HG02885 (cell line): ENCODE data around the gene XAGE3.
"Not testable (repeated sequence)": the region's sequence is repeated elsewhere in the genome, so short reads cannot be mapped to it uniquely, and the experiment has no call there.

Source experiments
- ATAC-seq: cut with Tn5 transposase; IDR thresholded peaks from one replicate; pipeline ENCODE4 v1.9.1; 2021; ENCODE audit warnings: mild to moderate bottlenecking; ENCODE audit not compliant: unreplicated experiment, poor library complexity

The XAGE3 gene, protein sequence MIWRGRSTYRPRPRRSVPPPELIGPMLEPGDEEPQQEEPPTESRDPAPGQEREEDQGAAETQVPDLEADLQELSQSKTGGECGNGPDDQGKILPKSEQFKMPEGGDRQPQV

GRCh38 chrX:52867610-52868348, at the start of gene XAGE3:
Gene XAGE3 (minus strand): TSS chrX:52868083. CDS start chrX:52867133, 950 bp downstream.
- no peak for ATAC-seq

DNA sequence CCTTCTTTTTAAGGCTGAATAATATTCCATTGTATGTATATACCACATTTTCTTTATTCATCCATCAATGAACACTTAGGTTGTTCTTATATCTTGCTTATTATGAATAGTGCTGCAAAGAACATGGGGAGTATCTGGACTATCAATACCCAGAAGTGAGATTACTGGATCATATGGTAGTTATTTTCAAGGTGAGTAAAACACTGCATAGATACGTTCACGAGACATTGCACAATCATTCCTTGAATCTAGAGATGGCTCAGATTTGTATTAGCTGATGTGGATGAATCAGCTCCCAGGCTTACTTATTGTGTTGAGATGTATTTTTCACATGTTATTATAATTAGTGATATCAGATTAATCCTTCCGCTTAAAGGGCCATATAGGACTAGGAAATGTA, 46.8 kb upstream of the XAGE3 start:
- ATAC-seq = not testable (repeated sequence)

GRCh38 chrX:52913681-52914080, 45.8 kb upstream of the XAGE3 start:
- not testable (repeated sequence) for ATAC-seq

GRCh38 chrX:52909313-52909969, 41.6 kb upstream of the XAGE3 start:
- not testable (repeated sequence) for ATAC-seq

DNA sequence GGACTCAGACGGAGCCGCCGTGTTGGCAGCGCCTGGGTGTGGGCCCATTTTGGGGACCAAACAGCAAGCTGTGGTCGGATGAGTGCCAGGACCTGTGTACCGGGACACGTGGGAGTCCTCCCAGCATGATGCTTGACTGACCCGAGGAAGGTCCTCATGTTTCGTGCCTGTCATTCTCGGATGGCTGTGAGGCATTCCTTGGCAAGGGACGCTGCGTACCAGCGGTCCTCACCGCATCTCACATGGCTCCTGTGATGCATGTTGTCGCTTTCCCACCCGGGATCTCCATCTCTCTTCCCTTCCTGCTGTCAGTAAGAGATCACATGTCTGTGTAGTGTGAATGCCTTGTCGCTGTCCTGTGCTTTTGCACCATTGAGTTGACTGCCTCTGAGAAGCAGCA, 40.0 kb upstream of the XAGE3 start:
- ATAC-seq = not testable (repeated sequence)

DNA sequence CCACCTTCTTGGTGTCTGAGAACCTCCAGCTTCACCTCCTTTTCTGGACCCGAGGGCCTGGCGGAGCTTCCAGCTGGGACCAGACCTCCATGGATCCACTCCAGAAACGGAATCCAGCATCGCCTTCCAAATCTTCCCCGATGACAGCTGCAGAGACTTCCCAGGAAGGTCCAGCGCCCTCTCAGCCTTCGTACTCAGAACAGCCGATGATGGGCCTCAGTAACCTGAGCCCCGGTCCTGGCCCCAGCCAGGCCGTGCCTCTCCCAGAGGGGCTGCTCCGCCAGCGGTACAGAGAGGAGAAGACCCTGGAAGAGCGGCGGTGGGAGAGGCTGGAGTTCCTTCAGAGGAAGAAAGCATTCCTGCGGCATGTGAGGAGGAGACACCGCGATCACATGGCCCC, 39.3 kb upstream of the XAGE3 start:
- not testable (repeated sequence) for ATAC-seq

- not testable (repeated sequence) for ATAC-seq
Measured at GRCh38 chrX:52906072-52906471, 38.2 kb upstream of the XAGE3 start.

- not testable (repeated sequence) for ATAC-seq
Measured at GRCh38 chrX:52905531-52905930, 37.6 kb upstream of the XAGE3 start.

DNA sequence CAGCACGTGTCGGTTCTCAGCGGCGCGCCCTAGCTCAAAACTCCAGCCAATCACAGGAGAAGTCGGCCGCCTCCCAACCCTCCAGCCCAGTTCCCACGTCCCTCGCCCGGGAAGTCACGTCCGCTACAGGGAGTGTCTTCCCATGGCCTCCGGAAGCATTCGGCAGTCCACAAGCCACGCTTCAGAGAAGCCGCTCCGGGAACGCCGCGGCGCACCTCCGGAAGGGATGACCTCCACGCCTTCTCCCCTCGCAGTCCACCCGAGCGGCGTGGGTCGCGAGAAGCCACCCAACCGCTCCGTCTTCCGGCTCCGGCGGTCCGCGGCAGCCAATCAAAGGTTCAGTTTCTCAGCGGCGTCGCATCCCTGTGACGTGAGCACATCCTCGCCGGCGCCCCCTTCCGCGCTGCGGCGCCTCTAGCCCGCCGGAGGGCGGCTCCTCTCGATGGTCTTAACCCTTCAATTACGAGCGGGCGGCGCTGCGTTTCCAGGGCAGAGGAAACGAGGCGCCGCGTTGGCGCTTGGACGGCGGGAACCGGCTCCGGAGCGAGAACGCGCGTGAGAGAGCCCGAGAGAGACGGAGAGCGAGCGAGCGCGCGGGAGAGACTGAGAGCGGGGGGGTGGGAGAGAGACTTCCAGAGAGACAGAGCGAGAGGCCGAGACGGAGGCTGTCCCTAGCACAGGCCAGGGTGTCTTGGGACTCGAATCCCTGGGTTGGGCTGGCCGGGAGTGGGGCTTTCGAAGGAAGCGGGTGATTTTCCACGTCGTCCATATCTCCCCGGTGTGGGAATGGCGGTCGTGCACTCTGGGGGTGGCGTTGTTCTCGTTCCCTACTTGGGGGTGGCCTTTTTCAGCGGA, 29.2 kb upstream of the XAGE3 start, which contains the start of gene FAM156B:
TSS of gene FAM156B (plus strand) at position 476 of the 855 bp plus-strand sequence. CDS start 9,896 bp downstream, outside the sequence.
- ATAC-seq = peak; percentile 89

GRCh38 chrX:52896438-52896837, 28.6 kb upstream of the XAGE3 start:
- ATAC-seq = peak; percentile 25

DNA sequence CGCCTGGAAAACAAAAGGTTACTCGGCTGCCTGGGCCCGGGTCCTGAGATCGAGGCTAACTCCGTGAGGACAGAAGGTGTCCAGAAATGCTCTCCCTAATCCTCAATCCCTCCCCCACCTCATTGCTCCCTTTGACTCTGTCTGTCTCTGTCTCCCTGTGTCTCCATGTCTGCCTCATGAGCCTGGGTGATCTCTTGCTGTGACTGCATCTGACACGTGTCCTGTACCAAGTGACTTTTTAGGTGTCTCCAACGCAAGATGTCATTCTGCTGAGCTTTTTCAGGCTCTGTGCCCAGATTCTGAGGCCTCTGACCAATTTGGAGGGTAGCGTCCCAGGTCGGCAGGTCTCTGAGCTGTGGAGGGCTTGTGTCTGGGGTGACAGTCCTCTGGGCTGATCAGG, 20.2 kb upstream of the XAGE3 start:
- not testable (repeated sequence) for ATAC-seq

DNA sequence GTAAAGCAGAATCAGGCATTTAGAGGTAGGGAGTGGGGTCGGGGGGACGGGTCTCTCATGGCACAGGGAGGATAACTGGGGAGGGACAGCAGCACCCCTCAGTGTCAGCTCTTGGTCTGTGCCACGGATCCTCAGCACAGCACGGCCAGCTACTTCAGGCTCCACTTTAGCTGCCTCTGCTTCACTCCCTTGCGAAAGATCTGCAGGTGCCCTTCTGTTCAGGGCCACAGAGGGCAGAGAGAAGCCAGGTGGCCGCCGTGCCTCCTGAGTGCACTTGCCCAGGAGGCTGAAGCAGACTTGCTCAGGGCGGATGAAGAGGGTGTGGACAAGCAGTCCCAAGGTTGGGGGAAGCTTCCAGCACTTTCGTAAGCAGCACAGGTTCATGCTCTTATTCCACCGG, 19.6 kb upstream of the XAGE3 start:
- ATAC-seq = not testable (repeated sequence)

DNA sequence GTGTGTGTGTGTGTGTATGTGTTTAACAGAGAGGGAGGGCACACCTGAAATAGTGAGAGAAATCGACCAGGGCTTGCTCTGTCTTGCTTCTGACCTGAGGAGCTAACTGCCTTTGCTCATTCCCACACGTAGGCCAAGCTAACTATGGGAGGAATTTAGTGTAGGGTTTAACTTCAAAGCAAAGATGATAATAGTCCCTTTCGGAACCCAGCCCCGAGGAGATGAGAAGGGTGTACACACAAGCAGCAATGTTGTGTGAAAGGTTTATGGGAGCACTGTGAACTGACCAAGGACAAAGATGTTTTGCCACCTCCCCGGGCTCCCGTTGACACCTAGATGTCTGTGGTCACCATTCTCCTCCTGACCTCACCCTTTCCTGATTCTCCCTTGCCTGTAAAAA, 8.5 kb upstream of the XAGE3 start:
- not testable (repeated sequence) for ATAC-seq

- ATAC-seq = not testable (repeated sequence)
Measured at GRCh38 chrX:52875436-52875835, 7.6 kb upstream of the XAGE3 start.

GRCh38 chrX:52874661-52875060, 6.8 kb upstream of the XAGE3 start:
- ATAC-seq = no peak

DNA sequence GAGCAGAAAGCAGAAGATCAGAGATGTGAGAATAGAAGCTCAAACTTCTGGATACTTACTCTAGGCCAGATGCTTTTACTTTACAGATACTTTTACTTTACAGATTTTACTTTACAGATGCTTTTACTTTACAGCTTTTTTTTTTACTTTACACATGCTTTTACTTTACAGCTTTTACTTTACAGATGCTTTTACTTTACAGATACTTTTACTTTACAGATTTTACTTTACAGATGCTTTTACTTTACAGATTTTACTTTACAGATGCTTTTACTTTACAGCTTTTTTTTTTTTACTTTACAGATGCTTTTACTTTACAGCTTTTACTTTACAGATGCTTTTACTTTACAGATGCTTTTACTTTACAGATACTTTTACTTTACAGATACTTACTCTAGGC, 5.9 kb upstream of the XAGE3 start:
- ATAC-seq = not testable (repeated sequence)

GRCh38 chrX:52870046-52870445, 2.2 kb upstream of the XAGE3 start:
- ATAC-seq = no peak

- no peak for ATAC-seq
Measured at GRCh38 chrX:52865343-52865998, 2.4 kb downstream of the XAGE3 start.

- ATAC-seq = not testable (repeated sequence)
Measured at GRCh38 chrX:52856991-52857525, 10.8 kb downstream of the XAGE3 start.
